Osteoblast (primary cell): ENCODE results near the gene CELF1. TPM values are rescaled to one million over a fixed set of nuclear protein-coding genes. Genes with fewer than 3 reads are reported as not detected.

Source experiments
- DNase-seq: peaks from one replicate; pipeline ENCODE4 v3.0.0; 2011; ENCODE audit warnings: low spot score, mixed read lengths; ENCODE audit not compliant: insufficient read length; ENCODE audit errors: missing footprints
- H2AFZ ChIP-seq: 2 replicates; pipeline ENCODE4 v1.6.0; 2011; ENCODE audit warnings: mild to moderate bottlenecking, low read length
- H3K27ac ChIP-seq: 2 replicates; pipeline ENCODE4 v1.5.1; 2011; ENCODE audit warnings: mild to moderate bottlenecking, low read depth, low read length, moderate library complexity
- H3K27me3 ChIP-seq: 2 replicates; pipeline ENCODE4 v1.6.0; 2012; ENCODE audit warnings: mild to moderate bottlenecking, control low read depth, inconsistent platforms, low read length, moderate library complexity; ENCODE audit not compliant: insufficient read depth
- H3K36me3 ChIP-seq: 2 replicates; pipeline ENCODE4 v1.5.1; 2011; ENCODE audit warnings: mild to moderate bottlenecking, low read length, control low read depth, moderate library complexity; ENCODE audit not compliant: insufficient read depth
- H3K4me1 ChIP-seq: 2 replicates; pipeline ENCODE4 v1.5.1; 2011; ENCODE audit warnings: mild to moderate bottlenecking, low read length, control low read depth, moderate library complexity; ENCODE audit not compliant: insufficient read depth
- H3K4me2 ChIP-seq: 2 replicates; pipeline ENCODE4 v1.6.0; 2011; ENCODE audit warnings: mild to moderate bottlenecking, low read length; ENCODE audit not compliant: insufficient read depth
- H3K4me3 ChIP-seq: fragments of 200-600 bp; sonication (generic); 3 replicates; pipeline ENCODE4 v1.5.1; 2012; ENCODE audit warnings: mild to moderate bottlenecking, low read length, inconsistent platforms; ENCODE audit not compliant: insufficient read depth
- H3K79me2 ChIP-seq: 2 replicates; pipeline ENCODE4 v1.6.0; 2012; ENCODE audit warnings: mild to moderate bottlenecking, low read length, control low read depth, inconsistent platforms; ENCODE audit not compliant: insufficient read depth
- H3K9me3 ChIP-seq: 2 replicates; pipeline ENCODE4 v1.5.1; 2011; ENCODE audit warnings: low read depth, low read length, control low read depth
- H4K20me1 ChIP-seq: 2 replicates; pipeline ENCODE4 v1.6.0; 2012; ENCODE audit warnings: mild to moderate bottlenecking, low read length, control low read depth; ENCODE audit not compliant: insufficient read depth
- CTCF ChIP-seq: IDR thresholded peaks from 2 replicates; pipeline ENCODE4 v1.5.1; 2011; ENCODE audit warnings: mild to moderate bottlenecking, low read depth, low read length, moderate library complexity; ENCODE audit errors: extremely low read depth
- total RNA-seq: library from RNA; depleted of rRNA; stranded (reverse); fragments of >200 nt; gene quantifications from 2 replicates; pipeline ENCODE4 v1.2.3, GENCODE V29; 2012

CELF1 gene
- total RNA-seq, 1 donor: 148 TPM

- Histone ChIP-seq H3K36me3 (peaks cover 91% of the 10 kb centered on the region), H3K4me2 (no peak overlapping the region), H3K4me3 (no peak overlapping the region), H3K79me2 (peaks cover 49% of the 10 kb centered on the region), H3K27ac (peak overlapping the region; percentile 44), H3K27me3 (no peaks in the 10 kb centered on the region), H3K9me3 (no peaks in the 10 kb centered on the region), H3K4me1 (peaks cover 23% of the 10 kb centered on the region), H2AFZ (no peak overlapping the region), H4K20me1 (peaks cover 39% of the 10 kb centered on the region)
- TF ChIP-seq CTCF: no peak
- DNase-seq: no peak
Measured at GRCh38 chr11:47477323-47477722, 75.6 kb downstream of the CELF1 start.

GRCh38 chr11:47470671-47471070 is 82.3 kb downstream of the CELF1 start:
- Histone ChIP-seq H3K79me2 (peaks cover 70% of the 10 kb centered on the region), H2AFZ (no peak overlapping the region), H3K27me3 (no peaks in the 10 kb centered on the region), H3K9me3 (no peaks in the 10 kb centered on the region), H3K4me3 (no peak overlapping the region), H3K4me1 (peaks cover 26% of the 10 kb centered on the region), H4K20me1 (peaks cover 15% of the 10 kb centered on the region), H3K27ac (no peak overlapping the region), H3K4me2 (no peak overlapping the region), H3K36me3 (peaks cover 70% of the 10 kb centered on the region)
- no peak for TF ChIP-seq CTCF
- peak; percentile 49 for DNase-seq

GRCh38 chr11:47469361-47470179 is 83.4 kb downstream of the CELF1 start:
- no peak overlapping the region for H3K4me3 ChIP-seq
- peaks cover 37% of the 10 kb centered on the region for H3K4me1 ChIP-seq
- H3K27me3 ChIP-seq: no peaks in the 10 kb centered on the region
- peak; percentile 61 for DNase-seq
- no peak for TF ChIP-seq CTCF
- H4K20me1 ChIP-seq: peaks cover 19% of the 10 kb centered on the region
- peaks cover 70% of the 10 kb centered on the region for H3K79me2 ChIP-seq
- no peak overlapping the region for H2AFZ ChIP-seq
- H3K9me3 ChIP-seq: no peaks in the 10 kb centered on the region
- peak overlapping the region; percentile 13 for H3K27ac ChIP-seq
- H3K36me3 ChIP-seq: peaks cover 67% of the 10 kb centered on the region
- H3K4me2 ChIP-seq: no peak overlapping the region

- peaks cover 20% of the 10 kb centered on the region for H4K20me1 ChIP-seq
- H3K27me3 ChIP-seq: no peaks in the 10 kb centered on the region
- no peak overlapping the region for H3K4me3 ChIP-seq
- no peaks in the 10 kb centered on the region for H3K9me3 ChIP-seq
- H3K27ac ChIP-seq: peak overlapping the region; percentile 13
- H3K4me2 ChIP-seq: no peak overlapping the region
- no peak for DNase-seq
- no peak overlapping the region for H2AFZ ChIP-seq
- H3K79me2 ChIP-seq: peaks cover 73% of the 10 kb centered on the region
- H3K36me3 ChIP-seq: peaks cover 62% of the 10 kb centered on the region
- TF ChIP-seq CTCF: no peak
- peaks cover 41% of the 10 kb centered on the region for H3K4me1 ChIP-seq
Measured at GRCh38 chr11:47468598-47469214, 84.2 kb downstream of the CELF1 start.
